ENCODE data around the gene EML2.

The EML2 gene

DNA sequence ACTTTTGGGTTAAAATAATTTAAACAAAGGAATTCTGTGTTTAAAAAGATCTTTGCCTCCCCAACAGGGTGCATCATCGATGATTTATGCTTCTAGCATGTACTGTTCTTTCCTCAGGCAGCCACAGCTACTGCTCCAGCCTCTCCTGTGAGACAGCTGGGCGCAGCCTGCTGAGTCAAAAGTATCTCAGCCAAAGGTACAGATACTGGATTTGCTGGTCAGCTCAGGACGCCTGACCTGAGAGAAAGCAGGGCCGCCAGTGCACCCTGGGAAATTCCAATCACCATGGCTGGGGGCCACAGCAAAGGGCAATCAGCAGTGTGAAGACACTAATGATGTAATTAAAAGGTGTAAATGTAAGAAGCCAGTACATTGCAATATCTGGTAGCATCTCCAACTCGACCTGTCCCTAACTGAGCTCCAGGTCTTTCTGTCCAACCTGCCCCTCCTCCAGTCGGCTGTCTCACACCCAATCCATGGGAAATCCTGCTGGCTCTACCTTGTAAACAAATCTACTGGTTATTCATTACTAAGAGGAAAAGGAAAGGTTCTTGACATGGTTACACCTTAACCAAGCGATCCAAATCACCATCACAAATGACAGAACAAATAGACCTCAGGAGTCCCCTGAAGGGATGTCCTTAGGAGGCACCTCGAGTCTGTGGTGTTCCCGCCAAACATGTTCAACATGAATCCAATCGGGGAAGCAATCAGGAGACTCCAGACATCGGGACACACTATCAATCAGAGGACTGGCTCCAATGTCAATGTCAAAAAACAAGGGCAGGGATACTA, 61.9 kb downstream of the EML2 start:
- TF ChIP-seq USF1 (IDR thresholded peaks at IDR 0.05) (no peak), NFIC (IDR thresholded peaks at IDR 0.05) (no peak), CREB1 (IDR thresholded peaks at IDR 0.05; ENCODE audit: low read depth) (no peak), YY1 (IDR thresholded peaks at IDR 0.05; ENCODE audit: low read depth) (no peak), RAD21 (IDR thresholded peaks at IDR 0.05; ENCODE audit: low read depth) (no peak), TCF12 (IDR thresholded peaks at IDR 0.05; ENCODE audit: low read depth) (no peak), TAF1 (IDR thresholded peaks at IDR 0.05; ENCODE audit: low read depth) (no peak), MAX (IDR thresholded peaks at IDR 0.05) (no peak), CEBPB (IDR thresholded peaks at IDR 0.05) (no peak), FOXM1 (IDR thresholded peaks at IDR 0.05; ENCODE audit: borderline replicate concordance, low read depth) (no peak), TEAD4 (IDR thresholded peaks at IDR 0.05) (no peak), EGR1 (IDR thresholded peaks at IDR 0.05) (no peak), ZBTB7A (IDR thresholded peaks at IDR 0.05; ENCODE audit: low read depth) (no peak), EP300 (IDR thresholded peaks at IDR 0.05; ENCODE audit: borderline replicate concordance) (no peak)
- TF ChIP-seq, protein P1, sequence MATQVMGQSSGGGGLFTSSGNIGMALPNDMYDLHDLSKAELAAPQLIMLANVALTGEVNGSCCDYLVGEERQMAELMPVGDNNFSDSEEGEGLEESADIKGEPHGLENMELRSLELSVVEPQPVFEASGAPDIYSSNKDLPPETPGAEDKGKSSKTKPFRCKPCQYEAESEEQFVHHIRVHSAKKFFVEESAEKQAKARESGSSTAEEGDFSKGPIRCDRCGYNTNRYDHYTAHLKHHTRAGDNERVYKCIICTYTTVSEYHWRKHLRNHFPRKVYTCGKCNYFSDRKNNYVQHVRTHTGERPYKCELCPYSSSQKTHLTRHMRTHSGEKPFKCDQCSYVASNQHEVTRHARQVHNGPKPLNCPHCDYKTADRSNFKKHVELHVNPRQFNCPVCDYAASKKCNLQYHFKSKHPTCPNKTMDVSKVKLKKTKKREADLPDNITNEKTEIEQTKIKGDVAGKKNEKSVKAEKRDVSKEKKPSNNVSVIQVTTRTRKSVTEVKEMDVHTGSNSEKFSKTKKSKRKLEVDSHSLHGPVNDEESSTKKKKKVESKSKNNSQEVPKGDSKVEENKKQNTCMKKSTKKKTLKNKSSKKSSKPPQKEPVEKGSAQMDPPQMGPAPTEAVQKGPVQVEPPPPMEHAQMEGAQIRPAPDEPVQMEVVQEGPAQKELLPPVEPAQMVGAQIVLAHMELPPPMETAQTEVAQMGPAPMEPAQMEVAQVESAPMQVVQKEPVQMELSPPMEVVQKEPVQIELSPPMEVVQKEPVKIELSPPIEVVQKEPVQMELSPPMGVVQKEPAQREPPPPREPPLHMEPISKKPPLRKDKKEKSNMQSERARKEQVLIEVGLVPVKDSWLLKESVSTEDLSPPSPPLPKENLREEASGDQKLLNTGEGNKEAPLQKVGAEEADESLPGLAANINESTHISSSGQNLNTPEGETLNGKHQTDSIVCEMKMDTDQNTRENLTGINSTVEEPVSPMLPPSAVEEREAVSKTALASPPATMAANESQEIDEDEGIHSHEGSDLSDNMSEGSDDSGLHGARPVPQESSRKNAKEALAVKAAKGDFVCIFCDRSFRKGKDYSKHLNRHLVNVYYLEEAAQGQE (IDR thresholded peaks at IDR 0.05; ENCODE audit: low read depth), result no peak

DNA sequence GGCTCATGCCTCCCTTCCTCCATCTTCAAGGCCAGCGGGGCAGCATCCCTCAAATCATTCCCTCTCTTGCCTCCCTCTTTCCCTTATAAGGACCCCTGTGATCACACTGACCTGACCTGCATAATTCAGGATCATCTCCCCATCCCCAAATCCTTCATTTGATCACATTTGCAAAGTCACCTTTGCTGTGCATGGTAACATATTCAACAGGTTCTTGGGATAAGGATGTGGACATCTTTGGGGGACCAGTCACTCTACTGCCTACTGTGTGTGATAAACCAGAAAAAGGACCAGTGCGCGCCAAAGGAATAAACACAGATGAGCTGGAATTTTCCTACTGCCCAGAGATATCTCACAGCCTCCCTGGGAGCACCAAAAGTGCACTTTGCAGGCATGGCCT, 62.5 kb downstream of the EML2 start:
- TF ChIP-seq ZBTB7A (IDR thresholded peaks at IDR 0.05; ENCODE audit: low read depth) (no peak), EGR1 (IDR thresholded peaks at IDR 0.05) (no peak), NFIC (IDR thresholded peaks at IDR 0.05) (no peak), FOXM1 (IDR thresholded peaks at IDR 0.05; ENCODE audit: borderline replicate concordance, low read depth) (no peak)

DNA sequence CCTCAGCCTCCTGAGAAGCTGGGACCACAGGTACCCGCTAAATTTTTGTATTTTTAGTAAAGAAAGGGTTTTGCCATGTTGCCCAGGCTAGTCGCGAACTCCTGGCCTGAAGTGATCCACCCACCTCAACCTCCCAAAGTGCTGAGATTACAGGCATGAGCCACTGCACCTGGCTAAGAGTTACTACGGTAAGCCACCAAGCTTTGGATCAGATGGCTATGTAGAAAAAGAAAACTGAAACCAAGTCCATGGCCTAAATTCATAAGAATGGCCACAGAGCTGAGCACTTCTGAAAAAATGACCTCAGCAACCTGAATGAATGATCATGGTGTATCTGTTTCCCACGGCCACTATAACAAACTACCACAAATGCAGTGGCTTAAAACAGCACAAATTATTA, 64.0 kb downstream of the EML2 start:
- no peak for TF ChIP-seq NFIC (IDR thresholded peaks at IDR 0.05)
- no peak for TF ChIP-seq MAX (IDR thresholded peaks at IDR 0.05)
- TF ChIP-seq, protein P1 (IDR thresholded peaks at IDR 0.05; ENCODE audit: low read depth), result no peak
- TF ChIP-seq CEBPB (IDR thresholded peaks at IDR 0.05), result no peak
- TF ChIP-seq EGR1 (IDR thresholded peaks at IDR 0.05), result no peak
- no peak for TF ChIP-seq TAF1 (IDR thresholded peaks at IDR 0.05; ENCODE audit: low read depth)
- TF ChIP-seq RAD21 (IDR thresholded peaks at IDR 0.05; ENCODE audit: low read depth), result no peak
- no peak for TF ChIP-seq USF1 (IDR thresholded peaks at IDR 0.05)
- TF ChIP-seq FOXM1 (IDR thresholded peaks at IDR 0.05; ENCODE audit: borderline replicate concordance, low read depth), result no peak
- no peak for TF ChIP-seq CREB1 (IDR thresholded peaks at IDR 0.05; ENCODE audit: low read depth)
- TF ChIP-seq TEAD4 (IDR thresholded peaks at IDR 0.05), result no peak
- TF ChIP-seq ZBTB7A (IDR thresholded peaks at IDR 0.05; ENCODE audit: low read depth), result no peak
- no peak for TF ChIP-seq YY1 (IDR thresholded peaks at IDR 0.05; ENCODE audit: low read depth)
- no peak for TF ChIP-seq EP300 (IDR thresholded peaks at IDR 0.05; ENCODE audit: borderline replicate concordance)

- TF ChIP-seq CREB1 (IDR thresholded peaks at IDR 0.05; ENCODE audit: low read depth), result no peak
- TF ChIP-seq TAF1 (IDR thresholded peaks at IDR 0.05; ENCODE audit: low read depth), result no peak
- TF ChIP-seq TEAD4 (IDR thresholded peaks at IDR 0.05), result no peak
- no peak for TF ChIP-seq TCF12 (IDR thresholded peaks at IDR 0.05; ENCODE audit: low read depth)
- no peak for TF ChIP-seq MAX (IDR thresholded peaks at IDR 0.05)
- no peak for TF ChIP-seq NFIC (IDR thresholded peaks at IDR 0.05)
- TF ChIP-seq YY1 (IDR thresholded peaks at IDR 0.05; ENCODE audit: low read depth), result no peak
- no peak for TF ChIP-seq RAD21 (IDR thresholded peaks at IDR 0.05; ENCODE audit: low read depth)
- TF ChIP-seq, protein P1 (IDR thresholded peaks at IDR 0.05; ENCODE audit: low read depth), result no peak
- no peak for TF ChIP-seq EGR1 (IDR thresholded peaks at IDR 0.05)
Measured at GRCh38 chr19:45574526-45574925, 64.7 kb downstream of the EML2 start.

All from Ishikawa (cell line).